Gastroesophageal sphincter (tissue), 4 donors: ENCODE measurements around the gene SEMA6B. TPM values are rescaled to one million over a fixed set of nuclear protein-coding genes. Genes with fewer than 3 reads are reported as not detected.

Source experiments
- ATAC-seq: fragments of 150-250 bp; one replicate; pipeline ENCODE4 v1.9.1; 2016; ENCODE audit warnings: mild to moderate bottlenecking, moderate library complexity
- H3K27ac ChIP-seq, 4 donors: fragments of 200-600 bp; sonication (generic) in 3 of 4; 1 replicate in 3 of 4; 2 replicates in 1 of 4; pipeline ENCODE4 v1.5.1; 2016 to 2019
- H3K27me3 ChIP-seq: fragments of 200-600 bp; sonication (generic); one replicate; pipeline ENCODE4 v1.5.1; 2019
- H3K36me3 ChIP-seq, 2 donors: fragments of 200-600 bp; sonication (generic); one replicate each; pipeline ENCODE4 v1.5.1; 2019; ENCODE audit warnings: control low read depth in 1 of 2
- H3K4me1 ChIP-seq, 3 donors: fragments of 200-600 bp; sonication (generic); 1 replicate in 2 of 3; 2 replicates in 1 of 3; pipeline ENCODE4 v1.5.1; 2016 to 2019; ENCODE audit warnings: control low read depth in 2 of 3
- H3K4me3 ChIP-seq, 2 donors: fragments of 200-600 bp; sonication (generic); one replicate each; pipeline ENCODE4 v1.5.1; 2019; ENCODE audit warnings: mild to moderate bottlenecking in 1 of 2, moderate library complexity in 1 of 2
- H3K9me3 ChIP-seq, 3 donors: fragments of 200-600 bp; sonication (generic); one replicate each; pipeline ENCODE4 v1.5.1; 2017 to 2019; ENCODE audit warnings: control low read depth in 2 of 3
- EP300 ChIP-seq: sonication (generic); formaldehyde crosslinking; IDR thresholded peaks from one replicate; pipeline ENCODE4 v1.6.1; 2017; ENCODE audit warnings: antibody characterized with exemption, mild to moderate bottlenecking
- POLR2A ChIP-seq, 2 donors: fragments of 450-650 bp; IDR thresholded peaks; one replicate each; pipeline ENCODE4 v1.6.1; 2017; ENCODE audit warnings: antibody characterized with exemption in 2 of 2, mild to moderate bottlenecking in 2 of 2, moderate library complexity in 1 of 2
- POLR2AphosphoS5 ChIP-seq: sonication (generic); formaldehyde crosslinking; IDR thresholded peaks from one replicate; pipeline ENCODE4 v1.6.1; 2017; ENCODE audit warnings: antibody characterized with exemption
- WGBS, 2 donors: methylation state at CpG; one replicate each; pipeline ENCODE4 v1.1.5; 2018; ENCODE audit warnings: low coverage in 1 of 2; 5-methylcytosine and 5-hydroxymethylcytosine counted together
- total RNA-seq, 4 donors: library from RNA; depleted of rRNA; stranded (reverse); fragments of >200 nt; gene quantifications; one replicate each; pipeline ENCODE4 v1.1.0, GENCODE V29; 2016
- TF ChIP-seq, protein P1 (sequence below), 4 experiments: fragments of 200-600 bp in 2 of 4; fragments of 450-650 bp in 2 of 4; sonication (generic) in 1 of 4; IDR thresholded peaks; one replicate each; pipeline ENCODE4 v1.5.1; 2017 to 2019; ENCODE audit warnings: antibody characterized with exemption in 4 of 4, mild to moderate bottlenecking in 2 of 4, moderate library complexity in 2 of 4

SEMA6B gene
- total RNA-seq, 4 donors from 2014 or later: 2.0 to 12.4 (median 7.3) TPM

DNA sequence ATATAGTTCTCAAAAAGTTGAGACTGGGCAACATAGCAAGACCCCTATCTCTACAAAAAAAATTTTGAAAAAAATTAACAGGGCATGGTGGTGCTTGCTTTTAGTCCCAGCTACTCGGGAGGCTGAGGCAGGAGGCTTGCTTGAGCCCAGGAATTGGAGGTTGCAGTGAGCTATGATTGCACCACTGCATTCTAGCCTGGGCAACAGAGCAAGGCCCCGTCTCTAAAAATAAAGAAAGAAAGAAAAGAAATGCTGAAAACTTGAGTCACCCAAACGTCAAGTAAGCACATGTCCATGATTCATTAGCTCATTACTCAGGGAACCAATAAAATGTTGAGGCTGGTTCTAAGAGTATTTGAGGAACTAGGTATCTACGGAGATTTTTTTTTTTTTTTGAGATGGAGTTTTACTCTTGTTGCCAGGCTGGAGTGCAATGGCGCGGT, 33.9 kb upstream of the SEMA6B start:
- Histone ChIP-seq H3K4me3 (no peak overlapping the region), H3K4me1 (peaks cover 0 to 13% (median 3%) of the 10 kb centered on the region in 3 donors), H3K27me3 (peaks cover 87% of the 10 kb centered on the region), H3K27ac (no peak overlapping the region), H3K36me3 (no peaks in the 10 kb centered on the region), H3K9me3 (no peaks in the 10 kb centered on the region)
- 58 to 59% methylated on average over 6 of the region's 6 CpGs for WGBS, 2 donors
- TF ChIP-seq EP300 (no peak), POLR2A (IDR thresholded peaks at IDR 0.05) (no peak), POLR2AphosphoS5 (no peak)
- TF ChIP-seq, protein P1, sequence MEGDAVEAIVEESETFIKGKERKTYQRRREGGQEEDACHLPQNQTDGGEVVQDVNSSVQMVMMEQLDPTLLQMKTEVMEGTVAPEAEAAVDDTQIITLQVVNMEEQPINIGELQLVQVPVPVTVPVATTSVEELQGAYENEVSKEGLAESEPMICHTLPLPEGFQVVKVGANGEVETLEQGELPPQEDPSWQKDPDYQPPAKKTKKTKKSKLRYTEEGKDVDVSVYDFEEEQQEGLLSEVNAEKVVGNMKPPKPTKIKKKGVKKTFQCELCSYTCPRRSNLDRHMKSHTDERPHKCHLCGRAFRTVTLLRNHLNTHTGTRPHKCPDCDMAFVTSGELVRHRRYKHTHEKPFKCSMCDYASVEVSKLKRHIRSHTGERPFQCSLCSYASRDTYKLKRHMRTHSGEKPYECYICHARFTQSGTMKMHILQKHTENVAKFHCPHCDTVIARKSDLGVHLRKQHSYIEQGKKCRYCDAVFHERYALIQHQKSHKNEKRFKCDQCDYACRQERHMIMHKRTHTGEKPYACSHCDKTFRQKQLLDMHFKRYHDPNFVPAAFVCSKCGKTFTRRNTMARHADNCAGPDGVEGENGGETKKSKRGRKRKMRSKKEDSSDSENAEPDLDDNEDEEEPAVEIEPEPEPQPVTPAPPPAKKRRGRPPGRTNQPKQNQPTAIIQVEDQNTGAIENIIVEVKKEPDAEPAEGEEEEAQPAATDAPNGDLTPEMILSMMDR (IDR thresholded peaks at IDR 0.05): no peak
- ATAC-seq: no peak

DNA sequence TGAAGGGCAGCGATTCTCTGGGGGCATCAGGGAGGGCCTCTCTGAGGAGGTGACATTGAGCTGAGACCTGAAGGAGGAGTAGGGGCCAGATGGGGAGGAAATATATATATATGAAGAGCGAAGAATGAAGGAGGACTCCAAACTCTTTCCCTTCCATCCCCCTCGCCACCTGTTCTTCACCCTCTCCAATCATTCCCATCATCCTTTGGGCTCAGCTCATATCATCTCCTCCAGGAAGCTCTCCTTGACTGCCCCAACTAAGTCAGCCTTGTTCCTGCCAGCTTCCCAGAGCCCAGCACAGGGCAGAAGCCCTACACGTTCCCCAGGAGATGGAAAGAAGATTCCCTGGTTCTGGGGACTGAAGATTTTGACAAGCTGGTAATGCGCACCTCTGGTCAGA, 33.0 kb upstream of the SEMA6B start:
- Histone ChIP-seq H3K4me3 (no peak overlapping the region), H3K27me3 (peaks cover 77% of the 10 kb centered on the region), H3K27ac (no peak overlapping the region), H3K9me3 (no peaks in the 10 kb centered on the region), H3K36me3 (no peaks in the 10 kb centered on the region), H3K4me1 (peaks cover 0 to 3% (median 0%) of the 10 kb centered on the region in 3 donors)
- ATAC-seq: no peak
- TF ChIP-seq POLR2AphosphoS5: no peak
- TF ChIP-seq POLR2A (IDR thresholded peaks at IDR 0.05): no peak
- no peak for TF ChIP-seq EP300
- TF ChIP-seq, protein P1 (IDR thresholded peaks at IDR 0.05): no peak
- 68 to 79% methylated on average over 3 of the region's 5 CpGs for WGBS, 2 donors

- no peak overlapping the region for H3K27ac ChIP-seq
- H3K36me3 ChIP-seq: no peaks in the 10 kb centered on the region
- no peaks in the 10 kb centered on the region for H3K9me3 ChIP-seq
- H3K4me3 ChIP-seq: no peak overlapping the region
- peaks cover 75% of the 10 kb centered on the region for H3K27me3 ChIP-seq
- no peaks in the 10 kb centered on the region for H3K4me1 ChIP-seq
- ATAC-seq: no peak
- 22 to 40% methylated on average over 3 to 5 of the region's 6 CpGs for WGBS, 2 donors
- TF ChIP-seq POLR2A (IDR thresholded peaks at IDR 0.05) (no peak), POLR2AphosphoS5 (no peak), EP300 (no peak)
- TF ChIP-seq, protein P1 (IDR thresholded peaks at IDR 0.05): no peak
Measured at GRCh38 chr19:4591320-4591719, 31.8 kb upstream of the SEMA6B start.

DNA sequence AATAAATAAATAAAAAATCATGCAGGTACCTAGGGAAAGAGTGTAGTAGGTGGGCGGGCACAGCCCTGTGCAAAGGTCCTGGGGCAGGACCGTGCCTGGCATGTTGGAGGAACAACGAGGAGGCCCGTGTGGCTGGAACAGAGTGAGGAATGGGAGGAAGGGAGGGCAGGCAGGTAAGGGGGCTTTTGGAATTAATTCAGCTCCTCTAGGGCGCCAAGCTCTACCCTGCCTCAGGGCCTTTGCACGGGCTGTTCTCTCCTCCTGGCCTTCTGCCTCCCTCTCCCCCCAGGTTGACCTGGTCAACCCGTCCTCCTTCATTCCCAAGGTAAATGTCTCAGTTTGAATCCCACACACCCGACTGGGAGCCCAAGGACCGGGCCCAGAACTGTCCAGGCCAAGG, 31.1 kb upstream of the SEMA6B start:
- ATAC-seq: no peak
- H3K4me3 ChIP-seq: no peak overlapping the region
- no peaks in the 10 kb centered on the region for H3K9me3 ChIP-seq
- TF ChIP-seq, protein P1 (IDR thresholded peaks at IDR 0.05): no peak
- TF ChIP-seq POLR2A (IDR thresholded peaks at IDR 0.05) (no peak), EP300 (no peak), POLR2AphosphoS5 (no peak)
- peaks cover 77% of the 10 kb centered on the region for H3K27me3 ChIP-seq
- H3K27ac ChIP-seq: no peak overlapping the region
- 76% methylated on average over 7 of the region's 9 CpGs; no CpG with 5 or more reads in 1 of the 2 donors for WGBS, 2 donors
- no peaks in the 10 kb centered on the region for H3K4me1 ChIP-seq
- H3K36me3 ChIP-seq: no peaks in the 10 kb centered on the region

DNA sequence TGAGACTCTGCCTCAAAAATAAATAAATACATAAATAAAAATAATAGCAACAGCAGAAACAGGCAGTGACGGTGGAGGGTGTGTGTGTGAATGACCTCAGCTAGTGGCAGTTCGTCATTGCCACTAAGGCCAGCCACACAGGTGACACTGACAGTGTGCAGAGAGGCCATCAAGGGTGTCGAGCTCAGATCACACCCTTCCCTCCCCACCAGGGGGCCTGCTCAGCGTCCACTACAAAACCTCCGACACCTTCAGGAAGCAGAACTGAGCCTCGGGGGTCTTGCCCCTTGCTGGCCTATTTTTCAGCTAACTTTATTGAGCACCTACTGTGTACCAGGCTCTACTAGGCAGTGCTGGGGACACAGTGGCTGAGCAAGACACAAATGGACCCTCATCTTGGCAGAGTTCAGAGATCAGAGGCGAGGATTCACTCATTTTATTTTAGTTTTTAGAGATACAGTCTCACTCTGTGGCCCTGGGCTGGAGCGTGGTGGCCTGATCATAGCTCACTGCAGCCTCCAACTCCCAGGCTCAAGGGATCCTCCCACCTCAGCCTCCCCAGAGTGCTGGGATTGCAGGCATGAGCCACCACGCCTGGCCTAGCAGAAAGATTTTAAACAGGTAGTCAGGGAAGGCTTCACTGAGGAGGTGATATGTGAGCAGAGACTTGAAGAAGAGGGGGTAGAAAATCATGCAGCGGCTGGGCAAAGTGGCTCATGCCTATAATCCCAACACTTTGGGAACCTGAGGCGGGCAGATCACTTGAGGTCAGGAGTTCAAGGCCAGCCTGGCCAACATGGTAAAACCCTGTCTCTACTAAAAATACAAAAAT, 30.3 kb upstream of the SEMA6B start:
- H3K27me3 ChIP-seq: peaks cover 77% of the 10 kb centered on the region
- H3K4me3 ChIP-seq: no peak overlapping the region
- TF ChIP-seq POLR2A (IDR thresholded peaks at IDR 0.05): no peak
- TF ChIP-seq, protein P1 (IDR thresholded peaks at IDR 0.05): peak in 1 of 4 experiments; percentile 18
- H3K4me1 ChIP-seq: peaks cover 0 to 4% (median 2%) of the 10 kb centered on the region in 3 donors
- no peaks in the 10 kb centered on the region for H3K36me3 ChIP-seq
- no peaks in the 10 kb centered on the region for H3K9me3 ChIP-seq
- H3K27ac ChIP-seq: no peak overlapping the region
- 40 to 41% methylated on average over 1 to 6 of the region's 11 CpGs for WGBS, 2 donors
- no peak for ATAC-seq
